Panc1 (cell line): ENCODE measurements around the gene ALK.

ENCODE experiments used
- POLR2AphosphoS5 ChIP-seq: IDR thresholded peaks from 2 replicates; pipeline ENCODE4 v1.6.1; 2012; ENCODE audit warnings: mild to moderate bottlenecking, low read depth, low read length, moderate library complexity
- SIN3A ChIP-seq: IDR thresholded peaks from 2 replicates; pipeline ENCODE4 v1.6.1; 2012; ENCODE audit warnings: low read depth, mild to moderate bottlenecking, low read length, moderate library complexity, borderline replicate concordance; ENCODE audit not compliant: insufficient read depth
- TCF7L2 ChIP-seq: IDR thresholded peaks from 2 replicates; pipeline ENCODE4 v1.6.1; 2011; ENCODE audit warnings: mild to moderate bottlenecking, low read depth, low read length, inconsistent platforms
- TF ChIP-seq, protein P1 (sequence below): fragments of 450-650 bp; IDR thresholded peaks from 2 replicates; pipeline ENCODE4 v1.5.1; 2017; ENCODE audit warnings: mild to moderate bottlenecking
- TF ChIP-seq, protein P2 (sequence below), 2 experiments: IDR thresholded peaks; 2 replicates each; pipeline ENCODE4 v1.6.1; 2011 to 2012; ENCODE audit warnings: low read depth in 2 of 2, control low read depth in 1 of 2, low read length in 1 of 2, mild to moderate bottlenecking in 1 of 2, moderate library complexity in 1 of 2; ENCODE audit not compliant: insufficient read depth in 1 of 2

DNA sequence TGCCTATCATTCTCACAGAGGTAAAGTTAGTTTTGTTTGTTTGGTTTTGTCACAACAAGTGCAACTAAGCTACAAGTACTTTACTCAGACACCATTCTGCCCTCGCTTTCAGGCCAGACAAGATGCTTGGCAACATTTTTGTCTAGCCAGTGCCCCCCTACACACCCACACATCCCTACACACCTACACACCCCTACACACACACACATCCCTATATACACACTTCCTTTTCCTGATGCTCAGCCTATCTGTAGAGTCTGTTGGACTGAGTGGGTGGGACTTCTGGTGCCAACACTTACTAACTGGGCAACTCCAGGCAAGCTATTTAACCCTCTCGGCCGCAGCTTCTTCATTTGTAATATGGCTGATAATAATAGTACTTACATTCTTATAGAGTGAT, 161.4 kb downstream of the ALK start:
- TF ChIP-seq TCF7L2 (no peak), SIN3A (no peak), POLR2AphosphoS5 (no peak)
- TF ChIP-seq, protein P1, sequence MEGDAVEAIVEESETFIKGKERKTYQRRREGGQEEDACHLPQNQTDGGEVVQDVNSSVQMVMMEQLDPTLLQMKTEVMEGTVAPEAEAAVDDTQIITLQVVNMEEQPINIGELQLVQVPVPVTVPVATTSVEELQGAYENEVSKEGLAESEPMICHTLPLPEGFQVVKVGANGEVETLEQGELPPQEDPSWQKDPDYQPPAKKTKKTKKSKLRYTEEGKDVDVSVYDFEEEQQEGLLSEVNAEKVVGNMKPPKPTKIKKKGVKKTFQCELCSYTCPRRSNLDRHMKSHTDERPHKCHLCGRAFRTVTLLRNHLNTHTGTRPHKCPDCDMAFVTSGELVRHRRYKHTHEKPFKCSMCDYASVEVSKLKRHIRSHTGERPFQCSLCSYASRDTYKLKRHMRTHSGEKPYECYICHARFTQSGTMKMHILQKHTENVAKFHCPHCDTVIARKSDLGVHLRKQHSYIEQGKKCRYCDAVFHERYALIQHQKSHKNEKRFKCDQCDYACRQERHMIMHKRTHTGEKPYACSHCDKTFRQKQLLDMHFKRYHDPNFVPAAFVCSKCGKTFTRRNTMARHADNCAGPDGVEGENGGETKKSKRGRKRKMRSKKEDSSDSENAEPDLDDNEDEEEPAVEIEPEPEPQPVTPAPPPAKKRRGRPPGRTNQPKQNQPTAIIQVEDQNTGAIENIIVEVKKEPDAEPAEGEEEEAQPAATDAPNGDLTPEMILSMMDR = no peak
- TF ChIP-seq, protein P2, sequence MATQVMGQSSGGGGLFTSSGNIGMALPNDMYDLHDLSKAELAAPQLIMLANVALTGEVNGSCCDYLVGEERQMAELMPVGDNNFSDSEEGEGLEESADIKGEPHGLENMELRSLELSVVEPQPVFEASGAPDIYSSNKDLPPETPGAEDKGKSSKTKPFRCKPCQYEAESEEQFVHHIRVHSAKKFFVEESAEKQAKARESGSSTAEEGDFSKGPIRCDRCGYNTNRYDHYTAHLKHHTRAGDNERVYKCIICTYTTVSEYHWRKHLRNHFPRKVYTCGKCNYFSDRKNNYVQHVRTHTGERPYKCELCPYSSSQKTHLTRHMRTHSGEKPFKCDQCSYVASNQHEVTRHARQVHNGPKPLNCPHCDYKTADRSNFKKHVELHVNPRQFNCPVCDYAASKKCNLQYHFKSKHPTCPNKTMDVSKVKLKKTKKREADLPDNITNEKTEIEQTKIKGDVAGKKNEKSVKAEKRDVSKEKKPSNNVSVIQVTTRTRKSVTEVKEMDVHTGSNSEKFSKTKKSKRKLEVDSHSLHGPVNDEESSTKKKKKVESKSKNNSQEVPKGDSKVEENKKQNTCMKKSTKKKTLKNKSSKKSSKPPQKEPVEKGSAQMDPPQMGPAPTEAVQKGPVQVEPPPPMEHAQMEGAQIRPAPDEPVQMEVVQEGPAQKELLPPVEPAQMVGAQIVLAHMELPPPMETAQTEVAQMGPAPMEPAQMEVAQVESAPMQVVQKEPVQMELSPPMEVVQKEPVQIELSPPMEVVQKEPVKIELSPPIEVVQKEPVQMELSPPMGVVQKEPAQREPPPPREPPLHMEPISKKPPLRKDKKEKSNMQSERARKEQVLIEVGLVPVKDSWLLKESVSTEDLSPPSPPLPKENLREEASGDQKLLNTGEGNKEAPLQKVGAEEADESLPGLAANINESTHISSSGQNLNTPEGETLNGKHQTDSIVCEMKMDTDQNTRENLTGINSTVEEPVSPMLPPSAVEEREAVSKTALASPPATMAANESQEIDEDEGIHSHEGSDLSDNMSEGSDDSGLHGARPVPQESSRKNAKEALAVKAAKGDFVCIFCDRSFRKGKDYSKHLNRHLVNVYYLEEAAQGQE (IDR thresholded peaks at IDR 0.05; ENCODE audit: insufficient read depth in 1 of 2, low read depth in 2 of 2, low read length in 1 of 2) = no peak
